GM19193 (cell line): ENCODE results near the gene PTPRCAP.

Source experiments
- POLR2A ChIP-seq: IDR thresholded peaks from 4 replicates; pipeline ENCODE4 v1.6.1; 2011; ENCODE audit not compliant: insufficient read depth, insufficient read length; ENCODE audit errors: extremely low read depth

Gene PTPRCAP

GRCh38 chr11:67398661-67399563, 38.6 kb downstream of the PTPRCAP start:
- no peak for TF ChIP-seq POLR2A

- no peak for TF ChIP-seq POLR2A
These were observed 39.4 kb downstream of the PTPRCAP start for GRCh38 chr11:67397986-67398660.

GRCh38 chr11:67397536-67397935, 39.9 kb downstream of the PTPRCAP start:
- TF ChIP-seq POLR2A = no peak

- no peak for TF ChIP-seq POLR2A
These were observed 40.7 kb downstream of the PTPRCAP start for GRCh38 chr11:67396587-67397389.

GRCh38 chr11:67396259-67396581, 41.3 kb downstream of the PTPRCAP start:
- TF ChIP-seq POLR2A = no peak

GRCh38 chr11:67395555-67396258, 41.8 kb downstream of the PTPRCAP start:
- TF ChIP-seq POLR2A = no peak

- TF ChIP-seq POLR2A = no peak
These were observed 43.5 kb downstream of the PTPRCAP start for GRCh38 chr11:67393990-67394389.

- no peak for TF ChIP-seq POLR2A
These were observed 44.0 kb downstream of the PTPRCAP start for GRCh38 chr11:67393437-67393836.

- TF ChIP-seq POLR2A = no peak
These were observed 45.2 kb downstream of the PTPRCAP start for GRCh38 chr11:67392183-67392715.

- TF ChIP-seq POLR2A = peak; percentile 80
These were observed 45.9 kb downstream of the PTPRCAP start, which contains the start of gene RAD9A for GRCh38 chr11:67391304-67392182. Gene RAD9A (plus strand): TSS chr11:67391986. CDS start chr11:67392045, 59 bp downstream.

- TF ChIP-seq POLR2A = no peak
These were observed 46.6 kb downstream of the PTPRCAP start for GRCh38 chr11:67390947-67391303.

GRCh38 chr11:67389477-67389876, 48.0 kb downstream of the PTPRCAP start:
- TF ChIP-seq POLR2A = no peak

- TF ChIP-seq POLR2A = no peak
These were observed 50.0 kb downstream of the PTPRCAP start for GRCh38 chr11:67387518-67387917.
